Measurements from ENCODE around the gene CAPN8.

CAPN8 gene

DNA sequence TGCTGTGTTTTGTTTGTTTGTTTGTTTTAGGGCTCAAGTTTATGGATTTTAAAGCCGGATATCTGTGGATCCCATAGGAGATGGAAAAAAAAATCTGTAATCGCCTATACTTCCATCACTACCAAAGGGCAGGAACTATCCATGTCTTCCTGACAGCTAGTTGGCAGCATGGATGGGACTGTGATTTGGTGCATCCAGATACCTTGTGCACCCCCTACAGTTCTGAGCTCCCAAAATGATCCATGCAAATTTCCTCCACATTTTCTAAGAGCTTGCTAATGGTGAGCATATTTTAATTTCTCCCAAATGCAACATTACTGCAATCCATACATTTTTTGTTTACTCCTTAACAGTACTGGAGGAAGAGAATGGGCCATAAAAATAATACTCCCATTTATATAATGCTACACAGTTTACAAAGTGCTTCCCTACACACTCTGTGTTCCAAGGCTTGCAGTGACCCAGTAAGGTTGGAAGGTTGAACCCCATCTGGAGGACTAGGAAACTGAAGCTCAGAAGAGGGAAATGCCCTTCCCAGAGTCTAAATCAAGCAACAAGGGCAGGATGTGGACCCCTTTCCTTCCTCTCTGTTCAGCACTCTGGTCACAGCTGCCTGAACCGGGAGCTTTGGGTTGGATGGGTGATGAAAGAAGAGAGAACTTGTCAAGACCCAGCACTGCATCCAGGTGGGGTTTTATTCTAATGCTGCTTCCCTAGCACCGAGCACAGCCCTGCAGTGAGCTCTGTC is 48.0 kb downstream of the CAPN8 start:
- DNase-seq, result no peak

DNA sequence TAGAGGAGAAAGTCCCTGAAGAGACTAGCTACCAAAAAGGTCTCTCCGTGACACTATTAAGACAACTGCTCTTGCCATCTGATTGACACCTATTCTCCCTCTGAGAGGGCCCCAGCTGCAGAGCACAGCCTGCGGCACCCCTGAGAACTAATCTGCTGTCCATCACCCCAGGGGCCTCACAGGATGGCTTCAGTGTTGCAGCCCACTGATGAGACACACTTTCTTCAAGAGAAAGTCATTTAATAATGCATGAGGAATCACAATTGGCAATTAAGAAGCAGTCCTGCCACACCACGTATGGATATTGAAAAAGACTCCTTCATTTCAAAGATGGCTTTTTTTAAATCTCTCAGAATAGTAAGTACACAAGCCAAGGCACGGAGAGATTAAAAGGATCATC is 48.9 kb downstream of the CAPN8 start:
- no peak for DNase-seq

- no peak for DNase-seq
Observed at GRCh38 chr1:223611936-223612335, 53.6 kb downstream of the CAPN8 start.

DNA sequence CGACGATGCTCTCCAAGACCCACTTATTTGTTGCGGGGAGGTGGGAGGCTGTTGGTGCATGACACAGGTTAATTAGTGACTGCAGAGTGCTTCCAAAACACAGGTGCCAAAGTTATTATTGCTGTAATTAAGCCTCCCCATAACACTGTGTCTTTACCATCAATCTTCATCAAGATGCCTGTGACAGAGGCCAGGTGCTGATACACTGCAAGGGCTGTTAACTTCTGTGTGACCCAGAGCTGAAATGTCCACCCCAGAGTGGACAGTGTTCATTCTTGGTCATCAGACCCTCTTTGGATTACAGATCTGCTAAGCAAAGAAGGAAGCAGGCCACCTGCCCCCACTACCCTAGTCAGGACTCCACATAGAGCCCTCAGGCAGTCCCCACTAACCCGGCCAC is 55.5 kb downstream of the CAPN8 start:
- DNase-seq, result no peak

DNA sequence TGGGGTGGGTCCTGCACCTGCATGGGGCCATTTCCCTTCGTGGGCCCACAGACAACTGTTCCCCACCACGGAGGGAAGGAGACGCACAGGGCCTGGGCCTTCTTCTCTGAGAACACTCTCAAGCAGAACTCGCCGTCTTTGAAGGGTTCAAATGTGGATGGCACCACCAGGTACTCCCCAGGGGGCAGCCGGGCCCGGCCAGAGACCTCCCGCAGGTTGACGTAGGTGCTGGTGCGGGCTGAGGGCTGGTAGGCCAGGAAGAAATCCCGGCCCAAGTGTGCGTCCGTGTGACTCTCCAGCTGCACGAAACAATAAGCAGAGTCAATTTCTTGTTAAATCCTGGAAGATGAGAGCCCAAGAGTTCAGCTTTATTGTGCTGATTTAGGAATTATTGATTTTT is 56.4 kb downstream of the CAPN8 start:
- DNase-seq, result no peak

DNA sequence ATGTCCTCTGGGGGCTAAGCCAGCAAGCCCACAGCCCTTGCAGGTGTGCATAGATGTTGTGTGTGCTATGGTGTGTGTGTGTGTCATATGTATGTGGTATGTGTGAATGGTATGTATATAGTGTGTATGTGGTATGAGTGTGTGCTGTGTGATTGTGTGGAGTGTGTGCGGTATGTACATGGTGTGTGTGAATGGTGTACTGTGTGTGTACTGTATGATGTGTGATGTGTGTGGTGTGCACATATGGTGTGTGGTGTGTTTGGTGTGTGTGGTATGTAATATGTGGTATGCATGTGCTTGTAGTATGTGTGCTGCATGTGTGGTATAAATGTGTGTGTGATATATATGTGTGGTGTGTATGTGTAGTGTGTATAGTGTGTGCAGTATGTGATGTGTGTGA is 107.0 kb downstream of the CAPN8 start:
- DNase-seq, result no peak

DNA sequence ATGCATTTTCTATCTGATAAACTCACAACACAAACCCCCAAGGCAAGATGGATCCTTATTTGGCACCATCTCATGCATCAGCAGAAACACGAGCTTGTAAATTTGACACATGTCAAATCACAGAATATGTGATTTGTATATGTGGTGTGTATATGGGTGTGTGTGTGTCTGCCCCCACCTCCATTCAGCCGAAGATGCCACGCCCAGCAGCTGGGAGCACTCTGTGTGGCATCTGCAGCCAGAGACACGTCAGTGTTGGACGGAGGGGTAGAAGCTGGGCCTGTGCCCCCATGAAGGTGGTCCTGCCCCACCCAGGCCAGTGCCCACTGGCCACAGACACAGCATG is 108.4 kb downstream of the CAPN8 start:
- no peak for DNase-seq

DNA sequence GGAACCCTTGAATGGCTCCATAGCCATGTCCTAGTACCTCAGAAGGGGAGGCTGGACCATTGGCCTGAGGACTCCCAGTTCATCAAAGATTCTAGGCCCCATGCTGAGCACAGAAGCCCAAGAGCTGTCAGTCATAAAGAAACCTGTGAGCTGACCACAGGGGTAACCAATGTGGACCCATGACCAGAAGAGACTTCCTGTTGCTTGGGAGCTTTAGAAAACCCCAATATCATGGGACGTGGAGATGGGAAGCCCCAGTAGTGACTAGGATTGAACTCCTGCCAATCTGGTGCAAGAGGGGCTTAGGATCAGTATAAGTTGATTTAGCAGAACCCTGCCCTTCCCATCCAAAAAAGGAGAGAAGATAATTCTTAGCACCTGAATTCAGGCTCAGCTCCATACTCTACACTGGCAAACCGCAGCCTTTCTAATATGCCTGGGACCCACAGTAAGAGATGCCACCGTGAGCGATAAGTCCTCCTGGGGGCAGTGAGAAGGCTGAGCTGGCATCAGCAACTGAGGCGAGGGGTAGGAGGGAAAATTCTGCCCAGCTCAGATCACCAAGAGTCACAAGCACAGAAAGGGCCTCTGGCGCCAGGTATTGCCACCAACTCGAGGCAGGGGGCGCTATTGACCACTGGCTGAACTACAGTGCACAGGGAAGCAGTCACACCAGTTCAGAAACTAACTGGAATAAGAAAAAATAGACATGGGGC is 108.9 kb downstream of the CAPN8 start:
- peak; percentile 6 for DNase-seq

- DNase-seq, result no peak
Observed at GRCh38 chr1:223553957-223554356, 111.5 kb downstream of the CAPN8 start.

GRCh38 chr1:223551610-223552009 is 113.9 kb downstream of the CAPN8 start:
- DNase-seq, result no peak

- no peak for DNase-seq
Observed at GRCh38 chr1:223549740-223550139, 115.8 kb downstream of the CAPN8 start.

DNA sequence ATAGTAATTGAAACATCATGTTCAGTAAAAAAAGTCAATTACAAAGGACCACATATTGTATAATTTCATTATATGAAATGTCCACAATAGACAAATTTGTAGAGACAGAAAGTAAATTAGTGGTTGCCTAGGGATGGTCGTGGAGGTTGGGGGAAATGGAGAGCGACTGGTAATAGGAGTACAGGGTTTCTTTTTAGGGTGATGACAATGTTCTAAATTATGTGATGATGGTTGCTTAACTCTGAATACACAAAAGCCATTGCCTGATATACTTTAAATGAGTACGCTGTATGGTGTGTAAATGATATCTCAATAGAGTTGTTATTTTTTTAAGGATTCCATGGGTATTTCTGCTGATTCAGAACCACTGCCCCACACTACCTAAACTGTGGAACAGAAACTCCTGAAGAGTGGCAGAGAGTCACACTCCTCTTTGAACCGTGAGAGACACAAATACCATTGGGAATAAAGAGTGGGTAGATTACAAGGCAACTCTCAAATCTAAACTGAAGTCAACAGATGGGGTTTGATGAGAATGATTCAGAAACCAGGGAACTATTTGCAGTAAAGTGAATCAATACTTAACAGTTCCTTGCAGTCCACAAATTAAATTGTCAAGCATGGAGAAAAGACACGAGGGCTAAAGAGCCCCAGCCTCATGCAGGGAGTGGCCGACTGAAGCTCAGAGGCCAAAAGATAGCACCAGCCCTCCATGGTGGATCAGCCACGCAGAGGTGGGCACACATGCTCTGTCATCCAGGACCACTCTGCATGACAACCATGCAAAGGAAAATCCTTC is 118.0 kb downstream of the CAPN8 start:
- DNase-seq, result no peak

DNA sequence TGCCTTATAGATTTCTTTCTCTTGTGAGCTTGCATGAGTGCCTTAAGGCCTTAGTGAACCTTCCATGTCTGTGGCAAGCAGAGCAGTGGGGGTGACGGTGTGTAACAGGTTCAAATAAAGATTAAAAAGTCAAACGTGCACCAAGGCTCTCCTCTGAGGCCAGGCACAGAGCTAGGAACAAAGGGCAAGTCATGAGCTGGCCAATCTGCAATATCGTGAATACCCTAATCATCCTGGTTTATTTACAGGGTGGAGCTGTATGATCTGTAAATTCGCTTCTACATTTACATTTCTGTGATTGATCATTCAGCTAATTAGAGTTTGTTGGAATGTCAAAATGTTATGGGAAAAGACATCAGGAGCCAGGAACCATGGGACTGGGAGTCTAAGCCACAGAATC is 120.2 kb downstream of the CAPN8 start:
- no peak for DNase-seq

DNA sequence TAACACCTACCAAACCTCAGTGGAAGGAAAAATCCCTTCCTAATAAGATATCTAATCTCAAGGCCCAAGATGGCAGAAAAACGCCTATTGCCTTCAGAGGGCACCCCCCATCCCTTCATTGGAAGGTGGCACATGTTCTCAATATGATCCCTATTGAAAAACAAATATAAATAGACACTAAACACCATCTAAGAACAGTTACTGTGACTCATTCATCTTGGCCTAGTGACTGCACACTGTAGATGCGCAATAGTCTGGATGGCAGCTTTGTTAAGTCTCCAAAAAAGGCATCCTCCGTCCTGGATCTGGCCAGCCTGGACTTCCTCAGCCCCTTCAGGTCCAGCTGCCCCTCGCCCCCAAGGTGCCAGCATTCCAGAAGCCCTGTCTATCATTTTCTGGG is 121.9 kb downstream of the CAPN8 start:
- DNase-seq, result no peak

DNA sequence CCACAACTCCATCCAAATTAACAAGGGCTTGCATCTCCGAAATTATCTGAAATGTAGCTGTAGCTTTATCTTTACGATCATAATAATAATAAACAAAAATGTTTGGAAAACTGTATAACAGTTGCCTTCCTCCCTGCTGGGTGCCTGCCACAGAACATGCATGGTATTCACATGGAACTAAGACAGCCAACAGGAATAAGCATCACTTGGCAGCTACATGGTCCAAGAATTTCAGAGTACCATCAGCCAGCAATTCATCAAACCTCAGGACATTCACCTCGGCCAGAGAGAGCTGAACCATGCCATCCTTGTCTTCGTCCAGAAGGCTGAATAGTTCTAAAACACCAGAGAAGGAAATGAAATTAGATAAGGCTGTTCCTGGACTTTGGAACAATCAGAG is 122.7 kb downstream of the CAPN8 start:
- DNase-seq, result no peak

GRCh38 chr1:223540485-223541106 is 124.9 kb downstream of the CAPN8 start:
- DNase-seq, result no peak

DNA sequence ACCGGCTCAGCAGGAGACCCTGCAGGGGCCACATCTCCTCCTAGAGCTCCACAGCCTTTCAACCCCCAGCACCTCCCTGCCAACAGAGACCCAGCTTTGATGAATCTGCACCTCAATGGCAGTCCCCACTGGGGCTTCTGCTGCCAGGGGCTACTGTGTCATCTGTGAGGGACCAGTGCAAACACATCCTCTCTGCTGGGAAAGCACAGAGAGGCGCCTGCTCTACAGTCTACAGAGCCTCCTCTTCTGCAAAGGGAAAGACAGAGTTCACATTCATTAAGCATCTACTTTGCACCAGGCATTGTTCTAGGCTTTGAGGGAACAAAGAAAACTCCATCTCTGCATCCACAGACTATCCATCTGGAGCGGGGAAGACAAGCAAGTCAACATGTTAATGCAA is 125.8 kb downstream of the CAPN8 start:
- DNase-seq, result no peak

DNA sequence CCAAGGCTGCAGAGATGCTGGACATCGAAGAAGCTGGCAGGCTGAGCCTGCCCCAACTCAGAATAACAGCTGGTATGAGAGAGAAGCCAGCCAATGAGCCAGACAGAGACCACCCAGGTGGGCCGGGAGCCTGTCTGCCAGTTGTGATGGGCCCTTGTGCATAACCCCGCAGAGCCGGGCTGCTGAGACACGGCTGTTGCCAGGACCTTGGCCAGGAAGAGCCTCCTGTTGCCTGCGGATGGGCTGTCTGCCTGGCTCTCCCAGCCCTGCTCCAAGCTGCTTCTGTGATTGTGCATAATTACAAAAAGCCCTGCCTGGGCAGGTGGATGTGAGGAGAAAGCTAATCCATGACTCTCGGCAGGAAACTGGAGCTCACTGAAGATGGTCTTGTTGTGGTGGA is 126.5 kb downstream of the CAPN8 start:
- DNase-seq, result no peak

GRCh38 chr1:223535319-223535718 is 130.2 kb downstream of the CAPN8 start:
- no peak for DNase-seq

DNA sequence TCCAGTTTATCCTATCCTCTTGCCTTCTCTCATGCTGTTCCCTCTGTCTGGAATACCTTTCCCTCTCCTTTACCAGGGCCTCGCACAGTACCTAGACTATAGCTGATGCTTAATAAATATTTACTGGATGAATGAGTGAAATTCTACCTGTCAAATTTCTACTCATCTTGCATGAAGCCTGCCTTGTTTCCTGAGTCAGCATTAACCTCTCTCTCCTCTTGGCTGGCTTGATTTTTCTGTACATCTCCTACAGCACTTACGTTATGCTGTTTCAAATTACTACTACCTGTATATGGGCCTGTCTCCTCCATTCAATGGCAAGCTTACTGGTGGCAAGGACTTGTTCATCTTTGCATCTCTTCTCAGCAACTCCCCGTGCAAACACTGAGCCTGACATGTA is 130.8 kb downstream of the CAPN8 start:
- no peak for DNase-seq

DNA sequence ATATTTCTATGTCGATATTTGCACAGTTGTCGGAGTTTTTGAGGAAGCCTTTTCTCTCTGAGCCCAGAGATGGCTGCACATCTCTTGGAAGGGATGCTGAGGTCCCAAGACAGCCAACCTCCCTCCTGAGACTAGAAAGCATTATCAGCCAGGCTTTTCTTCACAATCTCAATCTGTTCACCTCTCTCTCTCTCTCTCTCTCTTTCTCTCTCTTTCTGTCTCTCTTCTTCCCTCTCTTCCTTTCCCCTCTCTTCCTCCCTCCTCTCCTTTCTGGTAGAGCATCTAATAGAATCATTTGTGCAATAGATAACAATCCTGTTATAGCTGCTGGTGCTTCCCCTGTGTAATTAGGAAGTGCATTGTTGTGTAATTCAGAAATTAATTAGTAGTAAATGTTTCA is 131.8 kb downstream of the CAPN8 start:
- DNase-seq, result no peak

DNA sequence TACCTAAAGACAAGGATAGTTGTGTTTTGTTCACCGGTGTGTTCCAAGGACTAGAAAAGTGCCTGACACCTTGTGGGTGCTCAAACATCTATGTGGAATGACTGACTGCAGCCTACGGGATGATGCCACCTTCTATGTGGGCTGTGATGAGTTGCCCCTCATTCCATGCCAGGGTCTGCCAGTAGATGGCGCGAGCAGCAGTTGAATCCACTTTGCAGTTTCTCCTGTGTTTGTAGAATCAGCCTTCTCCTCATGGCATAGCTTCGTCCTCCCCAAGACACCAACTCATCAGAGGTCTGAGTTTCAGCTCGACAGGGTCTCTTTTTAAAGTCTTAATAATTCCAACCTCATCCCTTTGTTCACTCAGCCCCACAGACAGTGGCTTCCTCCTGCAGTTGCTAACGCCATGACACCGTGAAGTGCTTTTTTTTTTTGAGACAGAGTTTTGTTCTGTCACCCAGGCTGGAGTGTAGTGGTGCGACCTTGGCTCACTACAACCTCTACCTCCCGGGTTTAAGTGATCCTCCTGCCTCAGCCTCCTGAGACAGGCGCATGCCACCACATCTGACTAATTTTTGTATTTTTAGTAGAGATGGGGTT is 133.7 kb downstream of the CAPN8 start:
- DNase-seq, result peak; percentile 36

DNA sequence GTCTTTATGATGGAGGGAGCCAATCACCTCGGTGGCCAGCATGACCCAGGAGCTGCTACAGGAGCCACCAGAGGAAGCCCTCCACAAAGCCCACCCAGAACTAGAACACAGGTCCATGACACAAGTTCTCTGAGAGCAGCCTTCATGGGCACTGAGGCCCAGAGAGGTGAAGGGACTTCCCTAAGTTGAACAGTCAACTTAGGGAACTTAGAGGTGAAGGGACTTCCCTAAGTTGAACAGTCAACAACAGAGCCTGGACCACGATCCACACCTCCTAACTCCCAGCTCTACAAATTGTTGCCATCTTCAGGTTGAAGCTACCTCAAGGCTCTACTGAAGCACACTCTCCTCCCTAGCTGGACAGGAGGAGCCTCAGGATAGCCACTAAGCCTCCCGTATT is 139.5 kb downstream of the CAPN8 start:
- no peak for DNase-seq
